Stimulated activated CD4-positive, alpha-beta T cell treated with anti-CD3 and anti-CD28 coated beads, Interleukin-1b, Interleukin-23, amount 100 ng/mL, for 24 hours (primary cell): Measurements from ENCODE around the gene KLF15.
"Not testable (repeated sequence)": the region's sequence is repeated elsewhere in the genome, so short reads cannot be mapped to it uniquely, and the experiment has no call there.

Source experiments
- DNase-seq, 4 experiments: peaks; one replicate each; pipeline ENCODE4 v3.0.0-alpha.2; 2020; ENCODE audit warnings: low read depth in 4 of 4, low spot score in 1 of 4

KLF15 gene

GRCh38 chr3:126347543-126348161 is 9.6 kb downstream of the KLF15 start:
- DNase-seq, result no peak

GRCh38 chr3:126346466-126346865 is 10.7 kb downstream of the KLF15 start:
- no peak for DNase-seq

GRCh38 chr3:126345641-126346460 is 11.4 kb downstream of the KLF15 start:
- DNase-seq, result no peak

GRCh38 chr3:126345231-126345630 is 12.0 kb downstream of the KLF15 start:
- DNase-seq, result no peak

- no peak for DNase-seq
Observed at GRCh38 chr3:126344380-126345041, 12.7 kb downstream of the KLF15 start.

- no peak for DNase-seq
Observed at GRCh38 chr3:126343649-126344035, 13.6 kb downstream of the KLF15 start.

- DNase-seq, result no peak
Observed at GRCh38 chr3:126342991-126343648, 14.1 kb downstream of the KLF15 start.

- no peak for DNase-seq
Observed at GRCh38 chr3:126342211-126342610, 15.0 kb downstream of the KLF15 start.

- DNase-seq, result no peak
Observed at GRCh38 chr3:126341755-126342150, 15.5 kb downstream of the KLF15 start.

- no peak for DNase-seq
Observed at GRCh38 chr3:126340943-126341754, 16.1 kb downstream of the KLF15 start.

- no peak for DNase-seq
Observed at GRCh38 chr3:126340596-126340942, 16.6 kb downstream of the KLF15 start.

GRCh38 chr3:126340081-126340511 is 17.1 kb downstream of the KLF15 start:
- no peak for DNase-seq

GRCh38 chr3:126339466-126339865 is 17.7 kb downstream of the KLF15 start:
- DNase-seq, result no peak

- DNase-seq, result no peak
Observed at GRCh38 chr3:126338790-126339288, 18.4 kb downstream of the KLF15 start.

- no peak for DNase-seq
Observed at GRCh38 chr3:126337980-126338651, 19.1 kb downstream of the KLF15 start.

- DNase-seq, result not testable (repeated sequence)
Observed at GRCh38 chr3:126331812-126332336, 25.3 kb downstream of the KLF15 start.

GRCh38 chr3:126329927-126330725 is 27.1 kb downstream of the KLF15 start:
- DNase-seq, result no peak

- no peak for DNase-seq
Observed at GRCh38 chr3:126326629-126327028, 30.6 kb downstream of the KLF15 start.
